Measurements from ENCODE around the gene RAB7A.
"Not testable (repeated sequence)": the region's sequence is repeated elsewhere in the genome, so short reads cannot be mapped to it uniquely, and the experiment has no call there.

The RAB7A gene

GRCh38 chr3:128760881-128761280 lies 34.9 kb downstream of the RAB7A start:
- DNase-seq: no peak

GRCh38 chr3:128761392-128761791 lies 35.4 kb downstream of the RAB7A start:
- no peak for DNase-seq

GRCh38 chr3:128763967-128764366 lies 38.0 kb downstream of the RAB7A start:
- no peak for DNase-seq

GRCh38 chr3:128764863-128765262 lies 38.9 kb downstream of the RAB7A start:
- DNase-seq: no peak

- peak; percentile 16 for DNase-seq
These were observed 41.2 kb downstream of the RAB7A start for GRCh38 chr3:128767094-128767750.

GRCh38 chr3:128768471-128768870 lies 42.5 kb downstream of the RAB7A start:
- no peak for DNase-seq

GRCh38 chr3:128770387-128770786 lies 44.4 kb downstream of the RAB7A start:
- DNase-seq: no peak

GRCh38 chr3:128773189-128773588 lies 47.2 kb downstream of the RAB7A start:
- not testable (repeated sequence) for DNase-seq

GRCh38 chr3:128773592-128773991 lies 47.6 kb downstream of the RAB7A start:
- DNase-seq: not testable (repeated sequence)

- no peak for DNase-seq
These were observed 49.3 kb downstream of the RAB7A start for GRCh38 chr3:128775241-128775640.

- no peak for DNase-seq
These were observed 50.0 kb downstream of the RAB7A start for GRCh38 chr3:128775906-128776542.

- DNase-seq: no peak
These were observed 54.3 kb downstream of the RAB7A start for GRCh38 chr3:128780101-128780837.

- DNase-seq: no peak
These were observed 55.2 kb downstream of the RAB7A start for GRCh38 chr3:128781164-128781563.

- DNase-seq: no peak
These were observed 56.5 kb downstream of the RAB7A start for GRCh38 chr3:128782282-128783146.

- no peak for DNase-seq
These were observed 57.8 kb downstream of the RAB7A start for GRCh38 chr3:128783774-128784173.

- no peak for DNase-seq
These were observed 58.2 kb downstream of the RAB7A start for GRCh38 chr3:128784232-128784631.

GRCh38 chr3:128784843-128785242 lies 58.9 kb downstream of the RAB7A start:
- no peak for DNase-seq

GRCh38 chr3:128786434-128787020 lies 60.5 kb downstream of the RAB7A start:
- DNase-seq: peak; percentile 57

GRCh38 chr3:128787256-128788253 lies 61.6 kb downstream of the RAB7A start:
- no peak for DNase-seq

- DNase-seq: no peak
These were observed 62.4 kb downstream of the RAB7A start for GRCh38 chr3:128788268-128788869.

All from fibroblast of upper back skin (primary cell).